ENCODE measurements around the gene MORN5.

MORN5 gene

GRCh38 chr9:122127396-122127798 lies 32.3 kb upstream of the MORN5 start:
- TF ChIP-seq CTCF (IDR thresholded peaks at IDR 0.05; ENCODE audit: borderline replicate concordance, control extremely low read depth, extremely low read depth, insufficient read depth, missing control alignments): no peak
- DNase-seq (ENCODE audit: low spot score): peak; percentile 28
- in situ Hi-C loops (cut with MboI; ENCODE audit: low sequenced_read_pairs, unreplicated experiment): loop anchor here (10.0 kb wide), 1 partner anchor 687 kb away; no protein-coding TSS in a partner anchor

- no peak for TF ChIP-seq CTCF (IDR thresholded peaks at IDR 0.05; ENCODE audit: borderline replicate concordance, control extremely low read depth, extremely low read depth, insufficient read depth, missing control alignments)
- no peak for DNase-seq (ENCODE audit: low spot score)
- in situ Hi-C loops (cut with MboI; ENCODE audit: low sequenced_read_pairs, unreplicated experiment): loop anchor here (10.0 kb wide), 1 partner anchor 687 kb away; no protein-coding TSS in a partner anchor
Observed at GRCh38 chr9:122128007-122128968, 31.4 kb upstream of the MORN5 start.

GRCh38 chr9:122128969-122129343 lies 30.8 kb upstream of the MORN5 start:
- in situ Hi-C loops (cut with MboI; ENCODE audit: low sequenced_read_pairs, unreplicated experiment): loop anchor here (10.0 kb wide), 1 partner anchor 686 kb away; no protein-coding TSS in a partner anchor
- no peak for TF ChIP-seq CTCF (IDR thresholded peaks at IDR 0.05; ENCODE audit: borderline replicate concordance, control extremely low read depth, extremely low read depth, insufficient read depth, missing control alignments)
- DNase-seq (ENCODE audit: low spot score): no peak

GRCh38 chr9:122129969-122130368 lies 29.7 kb upstream of the MORN5 start:
- no peak for TF ChIP-seq CTCF (IDR thresholded peaks at IDR 0.05; ENCODE audit: borderline replicate concordance, control extremely low read depth, extremely low read depth, insufficient read depth, missing control alignments)
- in situ Hi-C loops (cut with MboI; ENCODE audit: low sequenced_read_pairs, unreplicated experiment): loop anchor here (10.0 kb wide), 1 partner anchor 685 kb away; no protein-coding TSS in a partner anchor
- no peak for DNase-seq (ENCODE audit: low spot score)

- in situ Hi-C loops (cut with MboI; ENCODE audit: low sequenced_read_pairs, unreplicated experiment): no loop called here
- TF ChIP-seq CTCF (IDR thresholded peaks at IDR 0.05; ENCODE audit: borderline replicate concordance, control extremely low read depth, extremely low read depth, insufficient read depth, missing control alignments): no peak
- DNase-seq (ENCODE audit: low spot score): no peak
Observed at GRCh38 chr9:122130837-122131236, 28.9 kb upstream of the MORN5 start.

GRCh38 chr9:122131401-122132001 lies 28.2 kb upstream of the MORN5 start:
- no peak for DNase-seq (ENCODE audit: low spot score)
- in situ Hi-C loops (cut with MboI; ENCODE audit: low sequenced_read_pairs, unreplicated experiment): no loop called here
- no peak for TF ChIP-seq CTCF (IDR thresholded peaks at IDR 0.05; ENCODE audit: borderline replicate concordance, control extremely low read depth, extremely low read depth, insufficient read depth, missing control alignments)
